HG02571 (cell line): ENCODE results near the gene RASSF5.

ENCODE experiments used
- ATAC-seq: cut with Tn5 transposase; IDR thresholded peaks from one replicate; pipeline ENCODE4 v1.9.1; 2021; ENCODE audit warnings: mild to moderate bottlenecking, moderate library complexity; ENCODE audit not compliant: unreplicated experiment

The RASSF5 gene

GRCh38 chr1:206513312-206514111 lies 6.2 kb downstream of the RASSF5 start:
- ATAC-seq: no peak

GRCh38 chr1:206514813-206515387 lies 7.6 kb downstream of the RASSF5 start:
- no peak for ATAC-seq

GRCh38 chr1:206516728-206516990 lies 9.3 kb downstream of the RASSF5 start:
- ATAC-seq: no peak

GRCh38 chr1:206517784-206518183 lies 10.5 kb downstream of the RASSF5 start:
- ATAC-seq: no peak

GRCh38 chr1:206518206-206518605 lies 10.9 kb downstream of the RASSF5 start:
- no peak for ATAC-seq

GRCh38 chr1:206518743-206519142 lies 11.4 kb downstream of the RASSF5 start:
- no peak for ATAC-seq

GRCh38 chr1:206521127-206521526 lies 13.8 kb downstream of the RASSF5 start:
- no peak for ATAC-seq

- ATAC-seq: no peak
Measured at GRCh38 chr1:206521694-206522402, 14.5 kb downstream of the RASSF5 start.

- ATAC-seq: no peak
Measured at GRCh38 chr1:206524739-206525364, 17.5 kb downstream of the RASSF5 start.

- ATAC-seq: no peak
Measured at GRCh38 chr1:206526064-206526911, 19.0 kb downstream of the RASSF5 start.

- ATAC-seq: no peak
Measured at GRCh38 chr1:206529425-206529824, 22.1 kb downstream of the RASSF5 start.

- ATAC-seq: no peak
Measured at GRCh38 chr1:206532368-206532767, 25.0 kb downstream of the RASSF5 start.

- ATAC-seq: no peak
Measured at GRCh38 chr1:206534552-206534951, 27.2 kb downstream of the RASSF5 start.

GRCh38 chr1:206535853-206536188 lies 28.5 kb downstream of the RASSF5 start:
- ATAC-seq: no peak

GRCh38 chr1:206537141-206537540 lies 29.8 kb downstream of the RASSF5 start:
- no peak for ATAC-seq

- no peak for ATAC-seq
Measured at GRCh38 chr1:206538086-206538770, 30.9 kb downstream of the RASSF5 start.

GRCh38 chr1:206538901-206539640 lies 31.7 kb downstream of the RASSF5 start:
- no peak for ATAC-seq

GRCh38 chr1:206540044-206540780 lies 32.9 kb downstream of the RASSF5 start:
- ATAC-seq: no peak

GRCh38 chr1:206541236-206541833 lies 34.0 kb downstream of the RASSF5 start:
- ATAC-seq: no peak
